ENCODE results near the gene ANGPT4.
"Not testable (repeated sequence)": the region's sequence is repeated elsewhere in the genome, so short reads cannot be mapped to it uniquely, and the experiment has no call there.

Gene ANGPT4

DNA sequence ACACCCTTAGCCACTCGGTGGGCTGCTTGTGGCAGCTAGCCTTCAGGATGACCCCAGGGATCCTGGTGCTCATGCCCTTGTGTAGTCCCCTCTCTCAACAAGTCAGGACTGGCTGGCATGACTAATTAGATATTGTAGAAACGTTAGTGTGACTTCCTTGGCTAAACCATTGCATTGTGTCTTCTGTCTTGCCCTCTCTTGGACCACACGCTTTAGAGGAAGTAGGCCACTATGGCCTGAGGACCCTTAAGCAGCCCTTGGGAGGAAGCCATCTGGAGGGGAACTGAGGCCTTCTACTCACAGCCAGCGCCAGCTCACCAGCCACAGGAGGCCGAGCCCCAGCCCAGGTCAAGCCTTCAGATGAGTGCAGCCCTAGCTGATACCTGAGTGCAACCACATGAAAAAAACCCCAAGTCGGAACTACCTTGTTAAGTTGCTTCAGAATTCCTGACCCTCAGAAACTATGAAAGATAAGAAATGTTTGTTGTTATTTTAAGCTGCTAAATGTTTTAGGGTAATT is 10.1 kb downstream of the ANGPT4 start:
- FAIRE-seq = no peak
- TF ChIP-seq POLR2A (IDR thresholded peaks at IDR 0.05; ENCODE audit: low read depth, low read length) = no peak
- DNase-seq (ENCODE audit: insufficient read length, low spot score) = no peak

DNA sequence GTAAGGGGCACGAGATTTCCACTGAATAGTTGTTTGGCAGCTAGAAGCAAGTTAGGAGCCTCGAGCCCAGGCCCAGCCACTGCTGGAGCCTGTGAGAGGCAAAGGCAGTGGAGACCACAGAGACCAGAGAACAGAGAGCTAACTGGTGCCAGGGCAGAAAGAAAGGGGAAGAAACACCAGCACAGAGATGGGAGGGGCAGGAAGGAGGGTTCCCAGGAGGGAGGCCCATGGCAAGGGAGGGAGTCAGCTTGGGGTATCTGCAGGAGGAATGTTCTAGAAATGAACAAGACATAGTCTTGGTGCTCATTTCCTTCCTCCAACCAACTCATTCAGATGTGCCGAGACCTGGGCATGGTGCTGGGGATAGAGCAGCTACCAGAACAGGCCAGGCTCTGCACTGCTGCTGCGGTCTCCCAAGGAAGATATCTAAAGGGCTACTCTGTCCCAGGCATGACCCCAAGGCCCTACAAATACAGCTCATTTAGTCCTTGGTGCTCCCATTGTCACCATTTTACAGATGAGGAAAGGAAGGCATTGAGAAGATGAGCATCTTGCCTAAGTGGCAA is 10.7 kb downstream of the ANGPT4 start:
- FAIRE-seq = no peak
- no peak for DNase-seq (ENCODE audit: insufficient read length, low spot score)
- TF ChIP-seq POLR2A (IDR thresholded peaks at IDR 0.05; ENCODE audit: low read depth, low read length) = no peak

DNA sequence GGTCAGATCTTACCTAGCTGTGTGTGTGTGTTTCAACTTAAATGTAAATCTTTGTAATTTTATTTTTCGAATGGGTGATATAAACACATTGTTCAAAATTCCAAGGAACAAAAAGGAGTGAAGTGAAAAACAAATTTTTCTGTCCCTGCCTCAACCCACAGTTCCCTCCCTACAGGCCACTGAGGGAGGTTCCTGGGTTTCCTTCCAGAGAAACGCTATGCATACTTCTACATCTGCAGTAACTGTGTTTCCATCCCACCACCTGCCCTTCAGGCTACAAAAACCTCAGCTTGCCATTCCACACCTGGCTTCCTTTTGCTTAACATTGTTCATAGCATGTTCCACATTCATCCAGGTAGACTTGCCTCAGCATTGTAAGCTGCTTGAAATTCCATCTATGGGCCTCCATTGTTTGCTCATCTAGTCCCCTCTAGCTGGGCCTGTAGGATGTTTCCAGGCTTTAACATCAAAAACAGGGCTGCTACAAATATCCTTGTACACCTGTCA is 12.0 kb downstream of the ANGPT4 start:
- FAIRE-seq = no peak

DNA sequence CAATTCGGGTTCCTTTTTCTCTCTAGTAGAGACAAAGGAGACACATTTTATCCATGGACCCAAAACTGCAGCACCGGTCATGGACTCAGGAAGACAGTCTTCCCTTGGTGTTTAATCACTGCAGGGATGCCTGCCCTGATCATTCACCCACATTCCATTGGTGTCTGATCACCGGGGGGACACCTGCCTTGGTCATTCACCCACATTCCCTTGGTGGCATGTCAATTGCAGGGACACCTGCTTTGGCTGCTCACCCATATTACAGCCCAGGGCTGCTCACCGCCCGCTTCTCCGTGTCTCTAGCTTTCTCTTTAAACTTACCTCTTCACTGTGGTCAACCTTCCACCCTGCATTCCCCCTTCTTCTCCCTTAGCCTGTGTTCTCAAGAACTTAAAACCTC is 18.7 kb downstream of the ANGPT4 start:
- not testable (repeated sequence) for FAIRE-seq; DNase-seq (ENCODE audit: insufficient read length, low spot score)

More for the DNA sequence above, 12.0 kb downstream of the ANGPT4 start:
- TF ChIP-seq POLR2A (IDR thresholded peaks at IDR 0.05; ENCODE audit: low read depth, low read length) = no peak
- no peak for DNase-seq (ENCODE audit: insufficient read length, low spot score)

DNA sequence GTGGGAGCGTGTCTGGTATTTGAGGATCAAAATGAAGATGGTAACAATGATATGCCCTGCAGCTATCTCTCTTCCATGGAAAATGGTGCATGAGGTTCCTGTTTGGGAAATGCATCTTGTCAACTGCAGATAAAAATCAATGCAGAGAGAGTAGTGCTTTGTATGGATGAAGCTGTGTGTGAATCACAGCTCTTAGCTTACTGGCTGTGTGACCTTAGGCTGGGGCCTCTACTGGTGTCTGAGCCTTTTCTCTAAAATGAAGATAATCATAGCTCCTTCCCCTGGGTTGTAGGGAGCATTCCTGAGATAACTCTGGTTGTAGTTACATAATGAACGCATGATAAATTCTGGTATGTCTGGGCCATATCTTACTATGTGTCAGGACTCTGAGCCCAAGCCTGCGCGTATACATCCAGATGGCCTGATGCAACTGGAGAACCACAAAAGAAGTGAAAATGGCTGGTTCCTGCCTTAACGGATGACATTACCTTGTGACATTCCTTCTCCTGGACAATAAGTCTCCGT is 19.6 kb downstream of the ANGPT4 start:
- FAIRE-seq (no peak), DNase-seq (ENCODE audit: insufficient read length, low spot score) (no peak)
- TF ChIP-seq POLR2A (IDR thresholded peaks at IDR 0.05; ENCODE audit: low read depth, low read length) = no peak

DNA sequence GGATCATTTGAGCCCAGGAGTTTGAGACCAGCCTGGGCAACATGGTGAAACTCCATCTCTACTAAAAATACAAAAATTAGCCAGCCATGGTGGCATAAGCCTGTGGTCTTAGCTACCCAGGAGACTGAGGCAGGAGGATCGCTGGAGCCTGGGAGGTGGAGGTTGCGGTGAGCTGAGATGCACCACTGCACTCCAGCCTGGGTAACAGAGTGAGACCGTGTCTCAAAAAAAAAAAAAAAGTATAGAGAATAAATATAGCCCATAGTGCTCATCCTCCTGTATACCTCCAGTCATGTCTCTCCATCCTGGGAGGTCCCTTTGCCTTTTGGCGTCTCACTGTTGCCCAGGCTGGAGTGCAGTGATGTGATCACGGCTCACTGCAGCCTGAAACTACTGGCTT is 23.8 kb downstream of the ANGPT4 start:
- not testable (repeated sequence) for FAIRE-seq; DNase-seq (ENCODE audit: insufficient read length, low spot score)

DNA sequence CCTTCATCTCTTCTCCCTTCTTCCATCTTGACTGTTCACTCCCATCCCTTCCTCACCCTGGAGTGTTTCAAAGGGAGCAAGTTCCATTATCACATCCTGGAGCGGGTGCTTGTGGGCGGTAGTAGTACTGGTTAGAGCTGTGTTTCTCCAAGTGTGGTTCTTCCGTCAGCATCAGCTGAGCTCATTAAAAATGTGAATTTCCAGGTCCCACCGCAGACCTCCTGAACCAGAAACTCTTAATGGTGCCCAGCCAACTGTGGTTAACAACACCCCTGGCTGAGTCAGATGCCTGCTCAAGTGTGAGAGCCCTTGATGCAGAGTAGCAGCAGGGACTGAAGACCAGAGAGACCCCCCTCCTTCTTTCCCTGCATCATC is 24.4 kb downstream of the ANGPT4 start:
- FAIRE-seq (no peak), DNase-seq (ENCODE audit: insufficient read length, low spot score) (no peak)

DNA sequence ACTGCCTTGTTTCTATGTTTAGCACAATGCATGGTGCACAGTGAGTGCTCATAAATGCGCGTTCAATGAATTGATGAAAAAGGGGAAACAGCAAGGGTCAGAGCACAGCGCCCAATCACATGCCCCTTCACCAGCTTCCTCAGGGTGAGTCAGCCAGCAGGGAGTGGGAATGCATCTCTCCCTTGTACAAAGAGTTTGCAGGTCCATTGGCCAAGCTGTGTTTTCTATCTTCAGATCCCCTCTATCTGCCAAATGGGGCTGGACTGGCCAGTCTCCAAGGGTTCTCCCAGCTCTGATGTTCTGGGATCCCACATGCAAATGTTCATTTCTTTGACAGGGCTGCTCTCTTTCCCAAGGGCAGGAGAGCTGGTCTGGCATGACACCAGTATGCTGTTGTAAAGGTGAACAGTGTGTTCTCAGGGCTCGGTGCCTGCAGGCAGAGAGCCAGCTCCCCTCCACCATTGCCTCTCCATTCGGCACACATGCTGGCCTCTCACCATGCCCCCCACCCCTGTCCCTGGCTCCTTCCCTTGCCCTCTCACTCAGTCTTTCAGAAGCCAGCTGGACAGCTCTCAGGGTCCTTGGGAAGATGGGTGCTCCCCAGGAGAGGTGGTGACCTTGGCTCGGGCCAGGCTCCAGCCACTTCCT is 25.0 kb downstream of the ANGPT4 start:
- DNase-seq (ENCODE audit: insufficient read length, low spot score) = no peak
- no peak for FAIRE-seq

More for the DNA sequence above, 24.4 kb downstream of the ANGPT4 start:
- no peak for TF ChIP-seq POLR2A (IDR thresholded peaks at IDR 0.05; ENCODE audit: low read depth, low read length)

DNA sequence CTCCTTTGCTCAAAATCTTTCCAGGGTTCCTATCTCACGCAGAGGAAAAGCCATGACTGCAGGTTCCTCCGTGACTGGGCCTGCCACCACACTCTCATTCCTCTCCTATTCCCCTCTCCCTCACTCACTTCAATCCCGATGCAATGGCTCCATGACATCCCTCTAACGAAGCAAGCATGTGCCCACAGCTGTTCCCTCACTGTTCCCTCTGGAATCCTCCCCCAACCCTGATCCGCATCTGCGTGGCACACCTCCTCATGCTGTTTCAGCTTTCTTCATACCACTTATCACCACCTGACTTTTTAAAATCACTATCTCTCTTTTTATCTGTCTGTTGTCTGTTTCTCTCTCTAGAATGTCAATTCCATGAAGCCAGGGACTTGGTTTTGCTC is 25.5 kb downstream of the ANGPT4 start:
- DNase-seq (ENCODE audit: insufficient read length, low spot score) (no peak), FAIRE-seq (no peak)
- TF ChIP-seq POLR2A (IDR thresholded peaks at IDR 0.05; ENCODE audit: low read depth, low read length) = no peak

More for the DNA sequence above, 25.0 kb downstream of the ANGPT4 start:
- no peak for TF ChIP-seq POLR2A (IDR thresholded peaks at IDR 0.05; ENCODE audit: low read depth, low read length)

DNA sequence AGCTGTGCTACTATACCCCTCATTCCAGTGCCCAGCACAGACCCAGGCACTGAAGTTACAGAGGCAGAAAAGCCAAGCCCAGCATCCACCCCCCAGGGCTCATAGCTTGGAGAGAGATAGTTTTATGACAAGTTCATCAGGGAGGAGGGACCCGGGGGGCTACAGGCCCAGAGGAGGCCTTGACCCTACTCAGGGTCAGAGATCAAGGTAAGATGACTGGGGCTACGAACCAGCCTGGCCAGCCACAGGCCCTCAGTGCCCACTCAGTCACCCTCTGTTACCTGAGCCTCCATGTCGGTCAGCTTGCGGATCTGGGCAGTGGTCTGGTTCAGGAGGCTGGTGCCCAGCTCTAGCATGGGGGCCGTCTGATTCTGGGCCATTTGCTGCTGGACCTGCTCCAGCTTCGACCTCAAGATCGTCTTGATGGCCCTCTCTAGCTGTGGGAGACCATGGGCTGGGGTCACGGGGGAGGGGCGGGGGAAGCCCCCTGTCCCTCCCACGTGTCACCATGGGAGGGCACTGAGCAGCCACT is 26.1 kb downstream of the ANGPT4 start:
- FAIRE-seq = no peak
- no peak for DNase-seq (ENCODE audit: insufficient read length, low spot score)
- no peak for TF ChIP-seq POLR2A (IDR thresholded peaks at IDR 0.05; ENCODE audit: low read depth, low read length)

DNA sequence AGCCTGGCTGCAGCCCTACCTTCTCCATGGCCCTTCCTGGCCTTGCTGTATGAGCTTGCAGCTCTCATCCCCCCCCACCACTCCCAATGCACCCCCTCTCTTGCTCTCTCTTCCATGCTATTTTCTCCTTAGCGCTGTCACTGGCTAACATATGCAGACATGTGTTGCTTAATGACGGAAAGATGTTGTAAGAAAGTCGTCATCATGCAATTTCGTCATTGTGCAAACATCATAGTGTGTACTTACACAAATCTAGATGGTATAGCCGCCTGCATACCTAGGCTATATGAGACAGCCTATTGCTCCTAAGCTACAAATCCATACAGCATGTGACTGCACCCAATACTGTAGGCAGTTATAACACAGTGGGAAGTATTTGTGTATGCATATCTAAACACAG is 27.0 kb downstream of the ANGPT4 start:
- TF ChIP-seq POLR2A (IDR thresholded peaks at IDR 0.05; ENCODE audit: low read depth, low read length) = no peak
- no peak for FAIRE-seq

DNA sequence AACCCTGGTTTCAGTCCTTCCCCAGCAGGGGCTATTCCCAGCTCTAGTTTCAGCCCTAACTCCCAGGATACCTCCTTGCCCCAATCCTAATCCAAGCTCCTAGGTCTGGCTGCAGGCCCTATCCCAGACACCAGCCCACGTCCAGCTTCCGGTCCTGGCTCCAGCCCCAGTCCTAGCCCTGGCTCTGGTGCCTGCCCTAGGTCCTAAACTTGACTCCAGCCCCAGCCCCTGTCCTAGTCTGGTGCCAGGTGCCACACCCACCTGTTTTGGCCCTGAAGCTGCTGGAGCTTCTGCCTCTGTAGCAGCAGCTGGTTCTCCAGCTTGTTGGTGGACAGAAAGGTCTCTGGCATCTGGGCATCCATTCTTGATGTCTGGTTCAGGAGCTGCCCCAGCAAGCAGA is 28.1 kb downstream of the ANGPT4 start:
- TF ChIP-seq POLR2A (IDR thresholded peaks at IDR 0.05; ENCODE audit: low read depth, low read length) = no peak
- no peak for DNase-seq (ENCODE audit: insufficient read length, low spot score)
- no peak for FAIRE-seq

More for the DNA sequence above, 27.0 kb downstream of the ANGPT4 start:
- no peak for DNase-seq (ENCODE audit: insufficient read length, low spot score)

DNA sequence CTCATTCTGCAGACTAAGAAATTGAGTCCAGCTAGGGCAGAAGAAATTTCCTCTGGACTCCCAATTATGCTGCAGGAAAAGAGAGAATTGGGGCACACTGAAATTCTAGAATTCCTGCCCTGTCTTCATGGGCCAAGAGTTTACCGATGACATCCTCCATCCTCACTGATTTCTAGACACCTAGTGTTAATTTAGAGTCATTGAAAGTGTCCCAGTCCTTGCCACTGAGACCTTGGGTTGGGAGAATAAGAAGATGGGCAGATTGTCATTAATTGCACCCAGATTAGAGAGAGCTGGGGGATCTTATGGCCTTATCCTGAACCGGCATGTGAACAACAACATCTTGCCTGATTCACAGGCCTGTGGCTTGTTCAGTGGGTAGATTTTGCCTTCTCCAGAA is 29.0 kb downstream of the ANGPT4 start:
- no peak for DNase-seq (ENCODE audit: insufficient read length, low spot score)
- FAIRE-seq = no peak
- TF ChIP-seq POLR2A (IDR thresholded peaks at IDR 0.05; ENCODE audit: low read depth, low read length) = no peak

DNA sequence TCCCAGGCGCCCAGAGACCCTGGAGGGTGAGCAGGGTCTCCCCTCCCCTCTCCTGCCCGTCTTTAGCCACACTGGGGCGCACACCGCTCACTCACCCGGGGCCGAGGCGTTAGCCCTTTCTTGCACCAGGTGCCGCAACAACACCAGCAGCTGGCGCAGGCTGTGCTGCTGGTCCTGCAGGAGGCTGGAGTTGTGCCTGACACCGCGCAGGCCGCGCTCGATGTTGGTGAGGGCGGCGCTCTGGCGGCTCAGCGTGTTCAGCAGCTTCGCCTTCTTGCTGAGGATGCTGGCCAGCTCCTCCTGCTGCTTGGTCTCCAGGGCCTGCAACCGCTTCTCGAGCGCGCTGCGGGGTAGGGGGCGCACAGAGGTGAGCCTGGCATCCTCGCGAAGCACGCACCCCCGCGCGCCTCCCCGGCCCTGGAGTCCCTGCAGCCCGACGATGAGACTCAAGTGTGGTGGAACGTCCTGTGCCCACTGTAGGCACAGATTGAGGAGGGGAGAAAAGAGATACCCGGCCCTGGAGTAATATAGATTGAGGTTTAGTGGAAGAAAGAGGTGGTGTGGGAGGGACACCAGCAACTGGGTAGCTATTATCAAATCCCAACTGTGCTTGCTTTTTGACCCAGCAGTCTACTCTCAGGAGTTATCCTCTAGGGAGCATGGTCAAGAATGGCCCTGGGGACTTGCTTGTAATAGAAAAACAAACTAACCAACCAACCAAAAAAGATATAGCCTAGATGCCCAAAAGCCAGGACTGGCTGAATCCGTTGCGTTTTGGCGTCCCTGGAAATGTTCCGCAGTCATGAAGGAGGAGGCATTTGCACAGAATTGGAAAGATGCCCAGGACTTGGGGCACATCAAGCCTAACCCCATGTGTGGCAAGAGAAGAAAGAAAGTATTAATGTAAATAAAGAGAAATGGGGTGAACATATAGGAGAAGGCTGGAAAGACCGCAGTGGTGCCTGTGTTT is 30.9 kb downstream of the ANGPT4 start:
- DNase-seq (ENCODE audit: insufficient read length, low spot score) (no peak), FAIRE-seq (no peak)
- no peak for TF ChIP-seq POLR2A (IDR thresholded peaks at IDR 0.05; ENCODE audit: low read depth, low read length)

Data from H54 (cell line).